Measurements from ENCODE around the gene RASL12.
"Not testable (repeated sequence)": the region's sequence is repeated elsewhere in the genome, so short reads cannot be mapped to it uniquely, and the experiment has no call there.

RASL12 gene

DNA sequence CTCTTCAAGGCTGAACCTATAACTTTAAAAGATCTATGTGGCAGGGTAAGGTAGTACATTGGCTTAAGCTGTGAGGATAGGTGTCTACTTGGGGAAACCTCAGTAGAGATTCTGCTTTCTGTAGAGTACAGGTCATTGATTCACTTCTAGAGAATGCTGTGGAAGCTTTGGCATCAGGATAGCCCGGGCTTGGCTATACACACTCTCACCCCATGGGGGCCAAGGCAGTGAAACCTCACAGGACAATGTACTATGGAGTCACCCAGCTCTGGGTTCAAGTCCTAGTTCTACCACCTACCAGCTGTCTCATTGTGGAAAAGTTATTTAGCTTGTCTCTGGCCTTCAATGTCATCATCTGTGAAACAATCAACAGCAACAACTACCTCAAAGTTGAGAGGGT lies 47.4 kb downstream of the RASL12 start:
- TF ChIP-seq LEF1 (IDR thresholded peaks at IDR 0.05; ENCODE audit: borderline replicate concordance) (no peak), TARDBP (IDR thresholded peaks at IDR 0.05) (no peak), L3MBTL2 (conservative IDR thresholded peaks at IDR 0.05) (no peak), ARNT (IDR thresholded peaks at IDR 0.05) (no peak), SP1 (IDR thresholded peaks at IDR 0.05) (no peak)
- CTCF ChIA-PET = interaction anchor here (0.7 kb wide), 1 partner anchor 35 kb away, joined by 5 read pairs; no protein-coding TSS in a partner anchor
- DNase-seq (ENCODE audit: extremely low spot score) = no peak
- POLR2A ChIA-PET = no interaction called here

DNA sequence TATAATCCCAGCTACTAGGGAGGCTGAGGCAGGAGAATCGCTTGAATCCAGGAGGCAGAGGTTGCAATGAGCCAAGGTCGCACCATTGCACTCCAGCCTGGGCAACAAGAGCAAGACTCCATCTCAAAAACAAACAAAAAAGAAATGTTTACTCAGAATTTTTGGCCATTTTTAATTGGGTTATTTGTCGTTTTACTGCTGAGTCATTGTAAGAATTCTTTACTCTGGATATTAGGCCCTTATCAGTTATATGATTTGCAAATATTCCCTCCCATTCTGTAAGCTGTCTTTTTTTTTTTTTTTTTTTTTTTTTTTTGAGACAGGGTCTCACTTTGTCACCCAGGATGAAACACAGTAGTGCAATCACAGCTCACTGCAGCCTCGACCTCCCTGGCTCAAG lies 56.6 kb downstream of the RASL12 start:
- DNase-seq (ENCODE audit: extremely low spot score); CTCF ChIA-PET; POLR2A ChIA-PET: not testable (repeated sequence)

DNA sequence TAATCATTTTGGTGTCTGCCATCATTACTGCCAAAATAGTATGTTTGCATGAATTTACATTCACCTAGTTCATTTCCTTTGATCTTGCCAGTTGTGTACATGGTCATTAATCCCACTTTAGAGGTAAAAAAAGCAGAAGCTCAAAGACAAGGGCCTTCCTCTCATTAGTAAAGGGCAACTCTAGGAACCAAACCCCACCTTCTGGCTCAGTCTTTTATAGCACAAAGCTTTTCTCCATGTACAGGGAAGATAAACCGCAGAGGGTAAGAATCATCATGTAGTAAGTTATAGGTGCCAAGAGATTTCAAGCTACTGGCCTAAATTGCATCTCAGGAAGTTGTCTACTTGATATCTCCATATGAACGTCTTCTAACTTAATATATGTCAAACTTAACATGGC lies 58.8 kb downstream of the RASL12 start:
- DNase-seq (ENCODE audit: extremely low spot score) = no peak
- TF ChIP-seq FOXA1 (IDR thresholded peaks at IDR 0.05) (no peak), SP1 (IDR thresholded peaks at IDR 0.05) (no peak), TARDBP (IDR thresholded peaks at IDR 0.05) (no peak), ELF4 (IDR thresholded peaks at IDR 0.05) (no peak), BHLHE40 (IDR thresholded peaks at IDR 0.05; ENCODE audit: borderline replicate concordance) (no peak), ZNF384 (IDR thresholded peaks at IDR 0.05) (no peak), L3MBTL2 (conservative IDR thresholded peaks at IDR 0.05) (no peak), NFRKB (IDR thresholded peaks at IDR 0.05) (no peak)
- TF ChIP-seq, protein P1, sequence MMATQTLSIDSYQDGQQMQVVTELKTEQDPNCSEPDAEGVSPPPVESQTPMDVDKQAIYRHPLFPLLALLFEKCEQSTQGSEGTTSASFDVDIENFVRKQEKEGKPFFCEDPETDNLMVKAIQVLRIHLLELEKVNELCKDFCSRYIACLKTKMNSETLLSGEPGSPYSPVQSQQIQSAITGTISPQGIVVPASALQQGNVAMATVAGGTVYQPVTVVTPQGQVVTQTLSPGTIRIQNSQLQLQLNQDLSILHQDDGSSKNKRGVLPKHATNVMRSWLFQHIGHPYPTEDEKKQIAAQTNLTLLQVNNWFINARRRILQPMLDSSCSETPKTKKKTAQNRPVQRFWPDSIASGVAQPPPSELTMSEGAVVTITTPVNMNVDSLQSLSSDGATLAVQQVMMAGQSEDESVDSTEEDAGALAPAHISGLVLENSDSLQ (IDR thresholded peaks at IDR 0.05) = no peak
- POLR2A ChIA-PET = interaction anchor here (1.0 to 1.2 kb wide), 2 partner anchors 19 to 29 kb away, joined by 3 to 5 read pairs; partner anchors contain the start of gene SPG21
- CTCF ChIA-PET = interaction anchor here (0.6 to 1.2 kb wide), 3 partner anchors 13 to 513 kb away, joined by 3 to 6 read pairs (median 3); no protein-coding TSS in a partner anchor

DNA sequence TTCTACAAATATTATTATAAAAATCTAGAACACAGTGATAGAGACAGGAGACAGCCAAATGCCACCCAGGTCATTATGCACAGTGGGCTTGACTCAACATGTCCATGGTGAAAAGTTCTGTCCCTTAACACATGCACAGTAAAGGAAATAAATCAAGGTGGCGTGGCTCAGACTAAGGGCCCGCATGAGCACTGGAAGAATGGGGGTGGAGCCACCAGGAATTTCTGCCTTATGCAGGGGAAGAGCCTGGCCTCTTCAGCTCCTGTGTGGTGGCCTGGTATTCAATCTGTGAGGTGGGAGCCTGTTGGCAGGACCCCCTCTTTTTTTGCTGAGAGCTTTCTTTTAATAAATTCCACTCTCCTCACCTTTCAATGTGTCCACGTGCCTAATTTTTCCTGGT lies 60.9 kb downstream of the RASL12 start:
- no peak for TF ChIP-seq BHLHE40 (IDR thresholded peaks at IDR 0.05; ENCODE audit: borderline replicate concordance)
- ChIA-PET CTCF (no interaction called here), POLR2A (no interaction called here)
- no peak for DNase-seq (ENCODE audit: extremely low spot score)

DNA sequence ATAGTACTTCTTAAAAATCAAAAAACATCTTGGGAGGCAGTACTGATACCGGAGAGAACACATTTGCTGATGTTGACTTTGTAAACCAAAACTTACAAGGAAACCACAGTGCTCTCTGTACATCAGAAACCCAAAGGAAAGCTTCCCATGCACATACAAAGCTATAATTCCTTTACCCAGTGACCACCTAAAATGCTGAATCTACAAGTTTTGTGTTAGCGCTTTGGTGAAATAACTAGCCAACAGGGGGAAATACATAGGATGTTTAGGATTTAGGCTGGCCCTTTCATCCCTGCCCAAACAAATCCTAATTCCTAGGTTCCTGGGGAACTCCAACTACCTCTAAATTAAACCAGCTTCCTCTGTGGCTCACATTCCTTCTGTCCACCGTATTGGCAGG lies 62.8 kb downstream of the RASL12 start:
- TF ChIP-seq ZNF384 (IDR thresholded peaks at IDR 0.05) (no peak), HDGF (IDR thresholded peaks at IDR 0.05; ENCODE audit: borderline replicate concordance) (no peak), ELF4 (IDR thresholded peaks at IDR 0.05) (no peak), CTBP1 (IDR thresholded peaks at IDR 0.05; ENCODE audit: borderline replicate concordance) (no peak), ARNT (IDR thresholded peaks at IDR 0.05) (no peak)
- POLR2A ChIA-PET = no interaction called here
- CTCF ChIA-PET = interaction anchor here (0.6 kb wide), 1 partner anchor 186 kb away, joined by 3 read pairs; no protein-coding TSS in a partner anchor
- DNase-seq (ENCODE audit: extremely low spot score) = no peak

All from HEK293T (cell line).